NAMALWA (cell line): ENCODE data around the gene RHBDD2.
A peak's percentile ranks its signal among the peaks of the same experiment; 100 is the strongest.
"Not testable (repeated sequence)": the region's sequence is repeated elsewhere in the genome, so short reads cannot be mapped to it uniquely, and the experiment has no call there.

ENCODE experiments used
- DNase-seq: peaks from one replicate; pipeline ENCODE4 v3.0.0-alpha.2; 2015; ENCODE audit warnings: low spot score

RHBDD2 gene

DNA sequence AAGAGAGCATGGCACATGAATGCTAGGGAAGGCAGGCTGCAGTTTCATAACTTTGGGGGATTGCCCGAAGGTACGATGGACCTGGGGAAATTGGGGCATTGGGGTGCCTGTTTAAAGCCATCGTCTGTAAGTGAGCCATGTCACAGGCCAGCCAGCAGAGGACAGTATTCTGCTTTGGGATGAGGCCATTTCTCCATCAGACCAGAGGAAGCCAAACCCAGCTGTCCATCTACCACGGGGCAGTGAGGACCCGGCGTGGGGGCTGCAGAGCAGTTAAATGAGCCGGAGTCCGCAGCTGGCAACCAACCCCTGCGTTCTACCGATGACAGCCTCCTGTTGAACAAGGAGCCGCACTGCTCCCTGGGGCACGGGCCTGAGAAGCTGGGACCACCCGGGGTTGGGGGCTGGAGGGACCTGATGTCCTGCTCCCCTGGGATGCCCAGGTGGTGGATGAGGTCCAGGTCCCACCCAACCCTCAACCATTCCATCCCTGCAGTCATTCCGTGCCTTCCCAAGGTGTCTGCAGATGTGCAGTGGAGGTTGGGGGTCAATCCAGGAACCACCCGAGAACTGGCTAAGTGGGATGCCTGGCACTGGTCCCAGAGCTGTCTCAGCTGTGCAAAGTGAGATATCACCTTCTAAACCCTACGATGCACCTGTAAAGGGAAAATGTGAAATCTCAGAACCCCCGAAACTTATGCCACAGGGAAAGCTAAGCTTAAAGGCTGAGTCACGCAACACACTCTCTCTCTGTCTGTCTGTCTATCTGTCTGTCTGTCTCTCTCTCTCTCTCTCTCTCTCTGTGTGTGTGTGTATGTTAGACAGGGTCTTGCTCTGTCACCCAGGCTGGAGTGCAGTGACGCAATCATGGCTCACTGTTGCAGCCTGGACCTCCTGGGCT lies 12.1 kb upstream of the RHBDD2 start:
- DNase-seq, result peak; percentile 66

DNA sequence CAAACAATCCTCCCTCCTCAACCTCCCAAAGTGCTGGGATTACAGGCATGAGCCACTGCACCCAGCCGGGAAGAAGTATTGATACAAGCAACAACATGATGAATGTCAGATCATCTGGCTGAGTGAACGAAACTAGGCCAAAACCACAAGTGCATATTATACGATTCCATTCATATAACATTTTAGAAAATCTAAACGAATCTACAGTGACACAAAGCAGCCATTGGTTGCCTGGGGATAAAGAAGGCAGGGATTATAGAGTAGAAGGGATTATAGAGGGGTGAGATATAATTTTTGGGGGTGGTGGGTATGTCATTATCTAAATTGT lies 11.5 kb upstream of the RHBDD2 start:
- no peak for DNase-seq

DNA sequence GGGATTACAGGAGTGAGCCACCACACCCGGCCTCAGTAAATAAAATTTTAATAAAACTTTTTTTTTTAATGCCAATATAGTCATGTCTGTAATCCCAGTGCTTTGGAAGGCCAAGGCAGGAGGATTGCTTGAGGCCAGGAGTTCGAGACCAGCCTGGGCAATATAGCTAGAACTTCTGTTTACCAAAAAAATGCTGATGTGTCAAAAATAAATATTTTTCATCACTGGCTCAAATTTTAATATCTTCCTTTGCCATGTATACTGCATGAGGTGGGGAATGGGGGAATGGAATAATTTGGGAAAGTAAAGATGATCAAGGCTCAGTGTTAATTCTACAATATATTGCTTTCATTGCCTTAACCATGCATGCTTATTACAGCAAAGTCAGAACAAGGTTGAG lies 10.7 kb upstream of the RHBDD2 start:
- no peak for DNase-seq

GRCh38 chr7:75869776-75870379 lies 9.0 kb upstream of the RHBDD2 start:
- no peak for DNase-seq

DNA sequence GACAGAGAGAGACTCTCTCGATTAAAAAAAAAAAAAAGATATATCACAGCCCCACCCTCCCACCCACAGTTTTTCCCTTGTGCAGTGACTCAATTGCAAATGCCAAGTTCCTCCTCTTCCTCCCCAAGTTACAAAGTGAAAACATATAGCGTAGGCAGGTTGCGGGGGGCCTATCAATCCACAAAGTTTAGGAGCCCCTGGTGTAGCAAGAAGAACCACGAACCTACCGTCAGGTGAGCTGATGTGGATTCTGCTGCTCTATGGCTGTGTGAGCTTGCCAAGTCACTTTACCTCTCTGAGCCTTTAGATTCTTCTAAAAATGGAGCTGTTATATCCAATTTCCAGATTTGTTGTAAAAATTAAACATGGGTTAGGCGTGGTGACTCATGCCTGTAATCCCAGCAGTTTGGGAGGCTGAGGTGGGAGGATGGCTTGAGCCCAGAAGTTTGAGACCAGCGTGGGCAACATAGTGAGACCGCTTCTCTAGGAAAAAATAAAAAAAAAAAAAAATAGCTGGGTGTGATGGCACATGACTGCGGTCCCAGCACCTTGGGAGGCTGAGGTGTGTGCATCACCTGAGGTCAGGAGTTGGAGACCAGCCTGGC lies 8.2 kb upstream of the RHBDD2 start:
- no peak for DNase-seq

GRCh38 chr7:75872073-75872782 lies 6.6 kb upstream of the RHBDD2 start:
- DNase-seq, result no peak

- DNase-seq, result not testable (repeated sequence)
Observed at GRCh38 chr7:75874180-75874579, 4.7 kb upstream of the RHBDD2 start.

DNA sequence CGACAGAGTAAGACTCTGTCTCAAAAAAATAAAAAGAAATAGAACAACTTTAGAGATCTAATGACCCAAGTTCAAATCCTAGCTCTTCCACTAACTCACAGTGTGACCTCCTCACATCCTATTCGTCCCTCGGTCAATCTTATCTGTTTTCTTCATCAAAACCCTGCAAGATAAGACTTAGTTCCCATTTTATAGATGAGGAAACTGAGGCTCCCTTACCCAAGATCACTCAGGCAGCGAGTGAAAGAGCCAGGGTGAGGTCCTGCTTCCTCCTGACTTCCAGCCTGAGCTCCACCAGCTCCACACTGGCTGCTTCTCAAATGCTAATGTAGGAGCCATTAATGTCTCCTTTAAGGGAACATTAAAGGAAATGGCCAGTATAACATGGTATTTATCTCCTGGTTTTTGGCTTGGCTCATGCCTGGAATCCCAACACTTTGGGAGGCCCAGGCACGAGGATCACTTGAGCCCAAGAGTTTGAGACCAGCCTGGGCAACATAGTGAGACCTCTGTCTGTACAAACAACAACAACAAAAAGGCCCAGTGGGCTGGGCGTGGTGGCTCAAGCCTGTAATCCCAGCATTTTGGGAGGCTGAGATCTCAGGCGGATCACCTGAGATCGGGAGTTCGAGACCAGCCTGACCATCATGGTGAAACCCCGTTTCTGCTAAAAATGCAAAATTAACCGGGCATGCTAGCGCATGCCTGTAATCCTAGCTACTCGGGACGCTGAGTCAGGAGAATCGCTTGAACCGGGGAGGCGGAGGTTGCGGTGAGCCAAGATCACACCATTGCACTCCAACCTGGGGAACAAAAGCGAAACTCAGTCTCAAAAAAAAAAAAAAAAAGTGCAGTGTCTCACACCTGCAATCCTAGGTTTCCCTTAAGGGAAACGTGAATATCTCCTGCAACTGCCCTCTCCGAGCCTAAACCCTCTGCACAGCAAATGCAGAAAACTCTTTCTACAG lies 3.4 kb upstream of the RHBDD2 start:
- no peak for DNase-seq

GRCh38 chr7:75876126-75876881 lies 2.5 kb upstream of the RHBDD2 start:
- DNase-seq, result no peak

- DNase-seq, result no peak
Observed at GRCh38 chr7:75878312-75878768, 494 bp upstream of the RHBDD2 start.

DNA sequence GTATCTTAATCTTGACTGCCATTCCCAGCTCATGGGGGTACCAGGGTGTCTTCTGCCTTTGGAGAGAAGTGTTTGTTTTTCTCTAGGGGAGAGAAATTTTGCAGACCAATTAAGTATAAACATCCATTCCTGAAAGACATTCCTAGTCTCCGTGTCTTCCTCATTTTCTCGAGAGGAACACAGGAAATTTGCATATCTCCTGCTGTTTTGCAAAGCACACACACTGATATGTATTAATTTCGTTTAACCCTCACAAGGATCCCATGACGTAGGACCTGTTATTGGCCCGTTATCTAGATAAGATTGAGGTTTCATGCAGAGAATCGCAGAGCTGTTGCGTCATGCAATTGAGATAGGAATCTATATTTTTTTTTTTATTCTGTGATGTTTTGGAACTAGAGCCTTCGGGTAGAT lies 944 bp downstream of the RHBDD2 start:
- peak; percentile 21 for DNase-seq

DNA sequence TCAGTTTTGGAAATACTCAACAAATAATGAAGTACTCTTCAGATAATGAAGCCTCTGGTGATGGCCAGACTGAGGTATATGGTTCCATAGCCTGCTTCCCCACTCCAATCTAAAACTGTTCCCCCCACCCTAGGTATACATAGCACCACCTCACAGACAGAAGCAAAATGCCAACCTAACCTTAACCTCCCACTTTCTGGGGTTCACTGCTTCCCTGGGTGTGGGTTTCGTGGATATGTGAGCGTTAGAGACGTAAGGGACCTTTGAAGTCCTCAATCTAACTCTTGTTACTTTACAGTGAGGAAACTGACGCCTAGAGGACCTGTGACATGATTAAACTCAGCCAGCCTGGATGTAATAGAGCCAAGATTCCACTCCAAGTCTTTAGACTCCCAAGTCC lies 1.4 kb downstream of the RHBDD2 start:
- no peak for DNase-seq

GRCh38 chr7:75881436-75882095 lies 2.7 kb downstream of the RHBDD2 start:
- DNase-seq, result no peak

- not testable (repeated sequence) for DNase-seq
Observed at GRCh38 chr7:75883265-75883824, 4.5 kb downstream of the RHBDD2 start.

GRCh38 chr7:75884476-75884875 lies 5.6 kb downstream of the RHBDD2 start:
- DNase-seq, result no peak

- DNase-seq, result no peak
Observed at GRCh38 chr7:75885036-75885435, 6.2 kb downstream of the RHBDD2 start.

DNA sequence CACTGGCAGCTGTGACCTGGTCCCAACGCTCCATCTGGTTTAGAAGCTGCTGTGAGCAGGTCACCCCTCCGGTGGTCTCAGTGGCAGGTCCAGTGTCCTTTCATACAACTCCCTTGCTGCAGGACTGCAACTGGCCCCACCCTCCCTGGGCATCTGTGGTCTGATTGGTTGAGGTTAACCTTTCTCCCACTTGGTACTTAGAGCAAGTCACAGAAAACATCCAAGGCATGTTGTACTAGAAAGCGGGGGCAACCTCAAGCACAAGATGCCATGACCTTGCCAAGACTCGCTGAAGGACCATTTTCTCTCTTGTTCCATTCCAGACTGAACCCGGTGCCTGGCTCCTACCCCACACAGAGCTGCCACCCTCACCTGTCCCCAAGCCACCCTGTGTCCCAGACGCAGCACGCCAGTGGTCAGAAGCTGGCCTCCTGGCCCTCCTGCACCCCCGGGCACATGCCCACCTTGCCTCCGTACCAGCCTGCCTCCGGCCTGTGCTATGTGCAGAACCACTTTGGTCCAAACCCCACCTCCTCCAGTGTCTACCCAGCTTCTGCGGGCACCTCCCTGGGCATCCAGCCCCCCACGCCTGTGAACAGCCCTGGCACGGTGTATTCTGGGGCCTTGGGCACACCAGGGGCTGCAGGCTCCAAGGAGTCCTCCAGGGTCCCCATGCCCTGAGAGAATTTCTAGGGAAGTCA lies 9.0 kb downstream of the RHBDD2 start:
- no peak for DNase-seq

- no peak for DNase-seq
Observed at GRCh38 chr7:75888464-75889222, 9.8 kb downstream of the RHBDD2 start.
